Body of pancreas (tissue), 4 donors: Measurements from ENCODE around the gene PRDM16. TPM values are rescaled to one million over a fixed set of nuclear protein-coding genes. Genes with fewer than 3 reads are reported as not detected.

Experiments used
- ATAC-seq: fragments of 150-250 bp; one replicate; pipeline ENCODE4 v1.9.1; 2016
- DNase-seq, 4 donors: peaks; one replicate each; pipeline ENCODE4 v3.0.0-alpha.2; 2019
- H3K27ac ChIP-seq, 4 donors: fragments of 200-600 bp; sonication (generic); 1 replicate in 3 of 4; 2 replicates in 1 of 4; pipeline versions ENCODE4 v1.5.1 to v1.6.1; 2016 to 2019; ENCODE audit warnings: mild to moderate bottlenecking in 1 of 4, mixed read lengths in 1 of 4, moderate library complexity in 1 of 4
- H3K27me3 ChIP-seq, 2 donors: fragments of 200-600 bp; sonication (generic); one replicate each; pipeline ENCODE4 v1.6.0; 2016; ENCODE audit warnings: mild to moderate bottlenecking in 1 of 2
- H3K36me3 ChIP-seq, 2 donors: fragments of 200-600 bp; sonication (generic); replicated peaks in 1 of 2; 2 replicates each; pipeline ENCODE4 v1.5.1; 2016; ENCODE audit warnings: low read depth in 2 of 2; ENCODE audit not compliant: insufficient read depth in 1 of 2
- H3K4me1 ChIP-seq: fragments of 200-600 bp; sonication (generic); one replicate; pipeline ENCODE4 v1.6.0; 2016
- H3K4me3 ChIP-seq, 2 donors: fragments of 200-600 bp; sonication (generic); 1 replicate in 1 of 2; 2 replicates in 1 of 2; pipeline ENCODE4 v1.5.1; 2016 to 2019
- H3K9me3 ChIP-seq, 3 donors: fragments of 200-600 bp; sonication (generic); 1 replicate in 2 of 3; 2 replicates in 1 of 3; pipeline ENCODE4 v1.5.1; 2016
- CTCF ChIP-seq, 7 experiments: fragments of 450-650 bp in 4 of 7; fragments of 200-600 bp in 3 of 7; sonication (generic) in 3 of 7; IDR thresholded peaks; one replicate each; pipeline ENCODE4 v1.5.1; 2016 to 2019; ENCODE audit warnings: antibody characterized with exemption in 7 of 7
- POLR2A ChIP-seq, 3 donors: fragments of 450-650 bp; IDR thresholded peaks; one replicate each; pipeline ENCODE4 v1.6.1; 2016; ENCODE audit warnings: antibody characterized with exemption in 3 of 3, mild to moderate bottlenecking in 2 of 3
- WGBS, 2 donors: methylation state at CpG; one replicate each; pipeline ENCODE4 v1.1.5; 2017; 5-methylcytosine and 5-hydroxymethylcytosine counted together
- intact Hi-C: fragments of 100-400 bp; cut with DNase I; formaldehyde crosslinking; loops from one replicate; pipeline ENCODE4 v1.15.1; 2023
- total RNA-seq, 2 donors: library from RNA; depleted of rRNA; stranded (reverse); fragments of >200 nt; gene quantifications; one replicate each; pipeline ENCODE4 v1.1.0, GENCODE V29; 2016

PRDM16 gene
- total RNA-seq, 2 donors from 2014 or later, result 15.2 to 16.6 TPM

DNA sequence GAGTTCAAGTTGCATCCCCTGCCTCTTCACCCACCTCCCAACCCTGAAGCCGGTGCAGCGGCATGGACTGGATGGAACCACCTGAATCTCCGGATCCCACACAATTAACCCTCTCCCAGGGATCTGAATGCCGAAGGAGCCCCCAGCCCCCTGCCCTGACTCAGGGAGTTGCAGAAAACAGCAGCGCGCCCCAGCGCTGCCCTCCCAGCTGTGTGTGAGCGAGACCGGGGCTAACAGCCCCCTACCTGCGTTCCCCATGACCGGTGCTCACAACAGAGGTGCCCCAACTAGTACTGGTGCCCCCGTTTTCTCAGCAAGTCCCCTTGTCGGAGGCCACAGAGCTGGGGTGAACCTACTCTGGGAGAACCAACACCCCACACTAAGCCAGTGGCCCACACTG is 136.8 kb downstream of the PRDM16 start:
- Histone ChIP-seq H3K4me3 (no peak overlapping the region), H3K27ac (peak overlapping the region in 3 of 4 donors; percentile 62 to 67 (median 64)), H3K27me3 (no peaks in the 10 kb centered on the region), H3K9me3 (no peaks in the 10 kb centered on the region), H3K4me1 (peaks cover 39% of the 10 kb centered on the region), H3K36me3 (no peaks in the 10 kb centered on the region)
- no peak for TF ChIP-seq CTCF (IDR thresholded peaks at IDR 0.05)
- TF ChIP-seq POLR2A (IDR thresholded peaks at IDR 0.05), result no peak
- intact Hi-C loops, result no loop called here
- DNase-seq (no peak), ATAC-seq (no peak)
- 96 to 100% methylated on average over 3 to 13 of the region's 13 CpGs for WGBS, 2 donors

- Histone ChIP-seq H3K4me3 (no peak overlapping the region), H3K36me3 (no peaks in the 10 kb centered on the region), H3K4me1 (peaks cover 39% of the 10 kb centered on the region), H3K27me3 (no peaks in the 10 kb centered on the region), H3K9me3 (no peaks in the 10 kb centered on the region), H3K27ac (peak overlapping the region; percentile 56 to 67 (median 63))
- 51 to 64% methylated on average over 12 to 13 of the region's 13 CpGs for WGBS, 2 donors
- TF ChIP-seq POLR2A (IDR thresholded peaks at IDR 0.05) (no peak), CTCF (IDR thresholded peaks at IDR 0.05) (no peak)
- intact Hi-C loops, result no loop called here
- peak; percentile 49 for ATAC-seq
- peak in 2 of 4 donors; percentile 26 to 35 for DNase-seq
Measured at GRCh38 chr1:3206696-3207095, 137.7 kb downstream of the PRDM16 start.

DNA sequence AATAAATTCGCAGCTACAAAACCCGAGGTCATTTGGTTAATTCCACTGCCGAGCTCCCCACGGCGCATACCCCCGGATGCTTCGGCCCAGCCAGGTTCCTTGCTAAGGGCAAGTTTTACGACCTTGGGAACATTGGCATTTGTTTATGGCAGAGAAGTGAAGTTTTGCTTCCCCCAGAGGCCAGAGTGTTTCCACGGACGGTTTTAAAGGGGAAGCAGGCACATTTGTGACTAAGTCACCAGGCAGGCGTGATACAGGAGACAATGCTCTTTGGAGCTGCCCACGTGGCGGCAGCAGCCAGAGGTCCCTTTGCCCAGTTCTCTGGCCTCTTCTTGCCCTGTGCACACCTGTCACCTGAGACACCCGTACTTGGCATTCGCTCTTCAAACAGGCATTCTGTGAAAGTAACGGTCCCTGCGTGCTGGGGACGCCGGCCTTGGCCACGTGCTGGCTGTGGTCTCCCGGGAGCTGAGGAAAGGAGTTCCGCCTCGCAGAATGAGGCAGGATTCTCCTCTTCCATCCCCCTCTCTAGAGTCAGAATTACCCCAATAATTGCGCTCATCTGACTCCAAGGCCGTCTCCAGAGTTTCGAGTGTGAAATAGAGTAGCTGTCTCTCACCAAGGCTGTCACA is 138.3 kb downstream of the PRDM16 start:
- Histone ChIP-seq H3K27me3 (no peaks in the 10 kb centered on the region), H3K9me3 (no peaks in the 10 kb centered on the region), H3K4me1 (peaks cover 39% of the 10 kb centered on the region), H3K4me3 (no peak overlapping the region), H3K27ac (peak overlapping the region; percentile 56 to 67 (median 63)), H3K36me3 (no peaks in the 10 kb centered on the region)
- DNase-seq (peak; percentile 59 to 73 (median 66)), ATAC-seq (peak; percentile 86)
- WGBS, 2 donors, result 15 to 26% methylated on average over 26 of the region's 26 CpGs
- TF ChIP-seq POLR2A (IDR thresholded peaks at IDR 0.05) (no peak), CTCF (IDR thresholded peaks at IDR 0.05) (peak in 4 of 7 experiments; percentile 34 to 47 (median 38))
- intact Hi-C loops, result no loop called here

DNA sequence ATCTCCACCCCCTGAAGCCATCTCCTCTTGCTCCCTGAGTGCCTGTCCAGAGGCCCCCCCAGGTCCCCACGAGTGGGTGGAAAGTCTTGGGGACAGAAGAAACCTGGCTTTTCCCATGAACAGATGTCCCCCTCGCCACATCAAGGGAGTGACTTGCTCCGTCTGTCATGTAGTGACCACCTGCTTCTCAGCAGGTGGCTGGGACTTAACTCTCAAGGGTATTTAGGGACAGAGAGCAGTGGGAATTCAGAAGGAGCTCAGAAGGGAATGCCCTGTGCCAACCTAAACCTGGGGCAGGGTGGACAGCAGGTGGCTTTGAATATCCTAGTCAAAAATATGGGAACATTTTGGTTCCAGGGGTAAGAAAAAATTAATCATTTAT is 139.8 kb downstream of the PRDM16 start:
- H3K27ac ChIP-seq, result peak overlapping the region in 3 of 4 donors; percentile 37 to 64 (median 62)
- H3K4me3 ChIP-seq, result no peak overlapping the region
- H3K9me3 ChIP-seq, result no peaks in the 10 kb centered on the region
- intact Hi-C loops, result no loop called here
- H3K27me3 ChIP-seq, result no peaks in the 10 kb centered on the region
- WGBS, 2 donors, result 82 to 83% methylated on average over 3 of the region's 3 CpGs
- H3K4me1 ChIP-seq, result peaks cover 46% of the 10 kb centered on the region
- no peaks in the 10 kb centered on the region for H3K36me3 ChIP-seq
- no peak for TF ChIP-seq CTCF (IDR thresholded peaks at IDR 0.05)
- no peak for DNase-seq
- ATAC-seq, result no peak

GRCh38 chr1:3209201-3209600 is 140.2 kb downstream of the PRDM16 start:
- peaks cover 50% of the 10 kb centered on the region for H3K4me1 ChIP-seq
- H3K9me3 ChIP-seq, result no peaks in the 10 kb centered on the region
- WGBS, 2 donors, result 60 to 70% methylated on average over 12 to 19 of the region's 19 CpGs
- H3K27ac ChIP-seq, result peak overlapping the region in 3 of 4 donors; percentile 37 to 64 (median 62)
- no peak for TF ChIP-seq POLR2A (IDR thresholded peaks at IDR 0.05)
- TF ChIP-seq CTCF (IDR thresholded peaks at IDR 0.05), result no peak
- ATAC-seq (no peak), DNase-seq (no peak)
- H3K27me3 ChIP-seq, result no peaks in the 10 kb centered on the region
- no peak overlapping the region for H3K4me3 ChIP-seq
- intact Hi-C loops, result no loop called here
- no peaks in the 10 kb centered on the region for H3K36me3 ChIP-seq
